Right atrium auricular region (tissue), 2 donors: ENCODE data around the gene MAL. TPM values are rescaled to one million over a fixed set of nuclear protein-coding genes. Genes with fewer than 3 reads are reported as not detected.
A peak's percentile ranks its signal among the peaks of the same experiment; 100 is the strongest.

ENCODE experiments used
- DNase-seq: peaks from one replicate; pipeline ENCODE4 v3.0.0-alpha.2; 2019; ENCODE audit warnings: low spot score
- H3K27ac ChIP-seq, 2 donors: fragments of 200-600 bp; sonication (generic); 1 replicate in 1 of 2; 2 replicates in 1 of 2; pipeline ENCODE4 v1.5.1; 2016 to 2019
- H3K27me3 ChIP-seq, 2 donors: fragments of 200-600 bp; sonication (generic); one replicate each; pipeline versions ENCODE4 v1.5.1 to v1.6.0; 2017 to 2019
- H3K36me3 ChIP-seq: fragments of 200-600 bp; sonication (generic); one replicate; pipeline ENCODE4 v1.5.1; 2016
- H3K4me1 ChIP-seq, 2 donors: fragments of 200-600 bp; sonication (generic); one replicate each; pipeline versions ENCODE4 v1.5.1 to v1.6.0; 2017 to 2019
- H3K4me3 ChIP-seq, 2 donors: fragments of 200-600 bp; sonication (generic); 1 replicate in 1 of 2; 2 replicates in 1 of 2; pipeline ENCODE4 v1.5.1; 2017 to 2019; ENCODE audit warnings: mild to moderate bottlenecking in 1 of 2, moderate library complexity in 1 of 2
- H3K9me3 ChIP-seq, 2 donors: fragments of 200-600 bp; sonication (generic); one replicate each; pipeline ENCODE4 v1.5.1; 2019
- total RNA-seq, 2 donors: library from RNA; depleted of rRNA; stranded (reverse); fragments of >200 nt; gene quantifications; one replicate each; pipeline ENCODE4 v1.1.0, GENCODE V29; 2016
- TF ChIP-seq, protein P1 (sequence below), 2 donors: fragments of 200-600 bp; sonication (generic); IDR thresholded peaks; one replicate each; pipeline ENCODE4 v1.5.1; 2019; ENCODE audit warnings: antibody characterized with exemption in 2 of 2

The MAL gene
- total RNA-seq, 2 donors from 2014 or later, result 7.4 to 8.7 TPM

DNA sequence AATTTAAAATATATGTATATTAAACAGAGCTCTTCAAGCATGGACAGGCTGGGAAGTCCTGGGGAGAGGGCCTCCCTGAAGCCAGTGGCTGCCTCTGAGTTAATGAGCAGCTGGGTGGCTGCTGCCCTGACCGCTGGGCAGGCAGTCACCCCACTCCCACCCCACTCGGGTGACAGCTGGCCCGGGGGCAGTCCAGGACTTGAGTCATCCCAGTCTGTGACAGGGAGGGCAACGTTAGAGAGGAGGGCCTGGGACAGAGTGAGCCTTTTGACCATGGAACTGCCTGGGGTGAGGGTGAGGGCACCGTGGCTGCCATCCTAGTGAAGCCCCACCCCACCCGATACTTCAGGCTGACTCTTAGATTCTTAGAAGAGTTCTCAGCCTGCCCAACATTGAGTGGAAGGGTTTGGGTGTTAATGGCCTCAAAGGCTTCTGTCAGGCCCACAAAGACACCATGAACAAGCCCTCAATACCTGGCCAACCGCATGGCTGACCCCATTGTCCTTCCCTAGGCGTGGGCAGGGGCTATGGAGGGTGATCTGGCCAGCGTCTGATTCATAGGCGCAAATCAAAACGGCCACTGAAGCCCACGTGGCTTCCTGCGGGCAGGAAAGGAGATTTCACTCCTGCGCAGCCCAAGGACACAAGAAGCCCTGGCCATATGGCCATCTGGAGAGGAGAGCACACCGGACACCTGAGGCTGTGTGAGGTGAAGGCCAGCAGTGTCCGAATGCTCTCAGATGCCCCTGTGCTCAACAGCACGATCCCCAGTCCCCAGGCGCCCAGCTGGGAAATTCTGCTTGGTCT lies 48.6 kb downstream of the MAL start:
- H3K4me1 ChIP-seq, result peaks cover 0 to 12% of the 10 kb centered on the region in 2 donors
- TF ChIP-seq, protein P1, sequence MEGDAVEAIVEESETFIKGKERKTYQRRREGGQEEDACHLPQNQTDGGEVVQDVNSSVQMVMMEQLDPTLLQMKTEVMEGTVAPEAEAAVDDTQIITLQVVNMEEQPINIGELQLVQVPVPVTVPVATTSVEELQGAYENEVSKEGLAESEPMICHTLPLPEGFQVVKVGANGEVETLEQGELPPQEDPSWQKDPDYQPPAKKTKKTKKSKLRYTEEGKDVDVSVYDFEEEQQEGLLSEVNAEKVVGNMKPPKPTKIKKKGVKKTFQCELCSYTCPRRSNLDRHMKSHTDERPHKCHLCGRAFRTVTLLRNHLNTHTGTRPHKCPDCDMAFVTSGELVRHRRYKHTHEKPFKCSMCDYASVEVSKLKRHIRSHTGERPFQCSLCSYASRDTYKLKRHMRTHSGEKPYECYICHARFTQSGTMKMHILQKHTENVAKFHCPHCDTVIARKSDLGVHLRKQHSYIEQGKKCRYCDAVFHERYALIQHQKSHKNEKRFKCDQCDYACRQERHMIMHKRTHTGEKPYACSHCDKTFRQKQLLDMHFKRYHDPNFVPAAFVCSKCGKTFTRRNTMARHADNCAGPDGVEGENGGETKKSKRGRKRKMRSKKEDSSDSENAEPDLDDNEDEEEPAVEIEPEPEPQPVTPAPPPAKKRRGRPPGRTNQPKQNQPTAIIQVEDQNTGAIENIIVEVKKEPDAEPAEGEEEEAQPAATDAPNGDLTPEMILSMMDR (IDR thresholded peaks at IDR 0.05), result no peak
- no peak for DNase-seq
- H3K9me3 ChIP-seq, result no peaks in the 10 kb centered on the region
- no peak overlapping the region for H3K4me3 ChIP-seq
- H3K27me3 ChIP-seq, result no peaks in the 10 kb centered on the region
- H3K27ac ChIP-seq, result no peak overlapping the region
- H3K36me3 ChIP-seq, result no peaks in the 10 kb centered on the region

DNA sequence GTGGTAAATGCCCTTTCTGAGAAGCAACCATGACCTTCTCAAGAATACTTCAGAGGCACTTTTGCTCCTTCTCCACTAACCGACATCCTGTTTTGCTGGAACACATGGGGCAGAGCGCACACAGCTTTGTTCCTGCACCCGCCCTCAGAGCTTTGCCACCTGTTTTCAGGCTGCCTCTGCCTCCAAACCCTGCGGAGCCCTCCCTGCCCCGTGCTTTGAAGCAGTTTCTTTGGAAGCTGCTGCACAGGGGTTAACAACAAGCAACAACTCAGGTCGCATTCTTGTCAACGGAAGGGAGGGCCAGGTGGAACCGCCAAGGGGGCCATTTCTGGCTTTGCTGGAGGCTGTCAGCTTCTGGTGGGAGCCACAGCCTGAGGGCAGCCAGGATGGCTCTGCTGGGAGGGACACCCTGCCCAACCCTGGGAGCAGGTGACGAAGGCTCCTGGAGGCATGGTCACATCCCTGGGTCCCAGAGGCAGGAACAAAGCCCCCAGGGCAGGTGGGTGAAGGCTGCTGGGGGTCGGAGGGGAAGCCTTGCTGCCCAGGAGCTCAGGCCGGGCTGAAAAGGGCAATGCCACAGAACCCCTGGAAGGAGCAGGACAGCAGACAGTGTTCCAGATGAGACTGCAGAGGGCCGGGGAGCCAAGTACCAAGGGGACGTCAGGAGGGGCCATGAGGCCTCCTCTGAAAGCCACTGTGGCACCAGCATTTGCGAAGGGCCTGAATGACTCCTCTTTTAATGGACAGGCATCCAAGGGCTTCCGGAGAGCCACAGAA lies 49.3 kb downstream of the MAL start:
- TF ChIP-seq, protein P1 (IDR thresholded peaks at IDR 0.05), result no peak
- H3K27me3 ChIP-seq, result no peaks in the 10 kb centered on the region
- H3K4me1 ChIP-seq, result peaks cover 0 to 12% of the 10 kb centered on the region in 2 donors
- H3K9me3 ChIP-seq, result no peaks in the 10 kb centered on the region
- no peak overlapping the region for H3K4me3 ChIP-seq
- DNase-seq, result no peak
- no peaks in the 10 kb centered on the region for H3K36me3 ChIP-seq
- H3K27ac ChIP-seq, result no peak overlapping the region

DNA sequence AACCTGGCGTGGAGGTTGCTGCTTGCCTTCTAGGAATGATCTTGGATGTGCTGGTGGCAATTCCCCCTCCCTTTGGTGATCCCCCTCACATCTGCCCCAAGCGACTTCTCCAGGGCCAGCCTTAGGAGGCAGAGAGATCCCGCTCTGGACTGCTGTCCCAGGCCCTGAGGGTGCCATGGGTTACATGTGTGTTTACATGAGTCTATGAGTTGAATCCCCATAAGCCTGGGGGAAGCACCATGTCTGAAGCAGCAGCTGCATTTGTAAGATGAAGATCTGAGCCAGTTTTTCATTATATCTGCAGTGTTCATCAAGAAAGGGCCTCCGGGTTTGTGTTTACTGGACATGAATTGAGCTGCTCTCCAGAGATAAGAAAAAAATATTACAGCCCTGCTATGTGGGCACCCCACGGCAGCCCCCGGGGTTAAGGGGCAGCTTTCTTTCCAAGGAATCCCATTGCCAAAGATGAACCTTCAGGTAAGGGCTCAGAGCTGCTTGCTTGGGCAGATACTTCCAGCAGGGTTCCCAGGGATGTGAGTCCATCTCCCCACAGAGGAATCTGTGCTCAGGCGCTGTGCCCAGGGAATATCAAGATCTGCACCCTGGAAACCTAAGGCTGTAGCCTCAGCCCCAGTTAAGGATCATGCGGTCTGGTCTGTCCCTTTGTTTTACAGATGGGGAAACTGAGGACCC lies 50.1 kb downstream of the MAL start:
- H3K27ac ChIP-seq, result no peak overlapping the region
- H3K4me3 ChIP-seq, result no peak overlapping the region
- no peaks in the 10 kb centered on the region for H3K36me3 ChIP-seq
- no peak for DNase-seq
- TF ChIP-seq, protein P1 (IDR thresholded peaks at IDR 0.05), result no peak
- no peaks in the 10 kb centered on the region for H3K9me3 ChIP-seq
- H3K4me1 ChIP-seq, result peaks cover 0 to 12% of the 10 kb centered on the region in 2 donors
- H3K27me3 ChIP-seq, result no peaks in the 10 kb centered on the region

DNA sequence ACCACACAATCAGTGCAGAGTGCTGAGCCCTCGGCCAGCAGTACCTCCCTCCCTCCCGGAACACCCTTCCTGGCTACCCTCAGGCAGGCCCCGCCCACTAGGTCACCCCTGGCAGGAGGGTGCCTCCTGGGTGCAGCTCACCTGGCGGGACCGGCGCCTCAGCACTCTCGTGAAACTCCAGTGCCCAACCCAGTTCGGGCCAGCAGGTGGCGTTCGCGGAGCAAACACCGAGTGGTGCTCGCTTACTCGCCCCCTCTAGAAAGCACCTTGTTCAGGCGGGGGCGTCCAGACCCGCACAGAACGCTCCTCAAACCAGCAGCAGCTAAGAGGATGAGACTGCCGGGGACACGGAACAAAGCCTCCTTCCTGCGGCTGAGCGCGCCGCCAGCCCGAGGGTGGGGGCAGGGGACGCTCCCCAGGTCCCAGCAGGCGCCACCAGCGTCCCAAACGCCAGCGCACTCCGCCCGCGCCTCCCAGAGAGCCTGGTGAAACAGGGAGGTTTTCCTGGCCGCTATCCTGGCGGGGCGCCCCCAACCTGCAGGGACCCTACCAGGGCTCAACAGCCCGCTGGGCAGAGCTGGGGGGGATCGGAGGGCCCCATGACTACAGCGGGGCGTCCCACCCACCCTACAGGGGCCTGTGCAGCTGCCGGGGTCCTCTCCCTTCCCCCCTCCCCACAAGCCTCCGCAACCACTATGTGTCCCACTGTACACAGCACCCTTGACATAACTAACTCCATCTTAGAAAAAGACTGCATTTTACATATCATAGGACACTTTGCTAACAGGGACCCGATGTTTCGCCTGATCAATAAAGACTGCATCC lies 51.4 kb downstream of the MAL start:
- H3K4me1 ChIP-seq, result peaks cover 0 to 12% of the 10 kb centered on the region in 2 donors
- H3K27me3 ChIP-seq, result no peaks in the 10 kb centered on the region
- H3K9me3 ChIP-seq, result no peaks in the 10 kb centered on the region
- no peak for DNase-seq
- peak overlapping the region; percentile 26 to 49 for H3K4me3 ChIP-seq
- H3K27ac ChIP-seq, result no peak overlapping the region
- H3K36me3 ChIP-seq, result no peaks in the 10 kb centered on the region
- TF ChIP-seq, protein P1 (IDR thresholded peaks at IDR 0.05), result peak; percentile 74 to 85

DNA sequence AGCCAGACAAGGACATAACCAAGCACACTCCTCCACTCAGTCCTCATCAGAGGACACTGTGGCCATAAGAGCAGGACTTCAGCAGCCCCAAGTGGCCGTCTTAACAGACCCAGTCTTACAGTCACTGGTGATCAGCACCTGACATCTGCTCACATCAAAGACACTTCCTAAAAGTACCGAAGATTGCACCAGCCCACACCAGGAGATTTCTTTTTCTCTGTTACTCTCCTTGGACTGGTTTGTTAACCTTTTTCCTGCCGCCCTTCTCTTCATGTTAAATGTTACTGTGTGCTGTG lies 52.0 kb downstream of the MAL start:
- no peak for DNase-seq
- peaks cover 0 to 12% of the 10 kb centered on the region in 2 donors for H3K4me1 ChIP-seq
- no peak overlapping the region for H3K27ac ChIP-seq
- H3K36me3 ChIP-seq, result no peaks in the 10 kb centered on the region
- H3K4me3 ChIP-seq, result no peak overlapping the region
- H3K9me3 ChIP-seq, result no peaks in the 10 kb centered on the region
- no peaks in the 10 kb centered on the region for H3K27me3 ChIP-seq
- TF ChIP-seq, protein P1 (IDR thresholded peaks at IDR 0.05), result no peak
